Measurements from ENCODE around the gene KRT80.

DNA sequence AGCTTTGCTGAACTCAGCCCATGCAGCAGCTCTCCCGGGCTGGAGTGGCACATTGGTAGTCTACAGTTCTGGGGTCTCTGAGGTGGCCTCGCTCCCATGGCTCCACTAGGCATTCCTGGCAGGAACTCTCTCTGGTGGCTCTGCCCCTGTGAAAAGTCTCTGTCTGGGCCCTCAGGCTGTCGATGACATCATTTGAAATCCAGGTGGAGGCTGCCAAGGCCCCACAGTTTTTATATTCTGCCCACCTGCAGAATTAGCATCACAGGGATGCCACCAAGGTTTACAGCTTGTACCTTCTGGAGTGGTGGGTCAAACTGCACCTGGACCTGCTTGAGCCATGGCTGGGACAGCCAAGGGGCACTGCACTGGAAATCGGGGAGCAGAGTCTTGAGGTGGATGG, 31.6 kb downstream of the KRT80 start:
- TF ChIP-seq, protein P1, sequence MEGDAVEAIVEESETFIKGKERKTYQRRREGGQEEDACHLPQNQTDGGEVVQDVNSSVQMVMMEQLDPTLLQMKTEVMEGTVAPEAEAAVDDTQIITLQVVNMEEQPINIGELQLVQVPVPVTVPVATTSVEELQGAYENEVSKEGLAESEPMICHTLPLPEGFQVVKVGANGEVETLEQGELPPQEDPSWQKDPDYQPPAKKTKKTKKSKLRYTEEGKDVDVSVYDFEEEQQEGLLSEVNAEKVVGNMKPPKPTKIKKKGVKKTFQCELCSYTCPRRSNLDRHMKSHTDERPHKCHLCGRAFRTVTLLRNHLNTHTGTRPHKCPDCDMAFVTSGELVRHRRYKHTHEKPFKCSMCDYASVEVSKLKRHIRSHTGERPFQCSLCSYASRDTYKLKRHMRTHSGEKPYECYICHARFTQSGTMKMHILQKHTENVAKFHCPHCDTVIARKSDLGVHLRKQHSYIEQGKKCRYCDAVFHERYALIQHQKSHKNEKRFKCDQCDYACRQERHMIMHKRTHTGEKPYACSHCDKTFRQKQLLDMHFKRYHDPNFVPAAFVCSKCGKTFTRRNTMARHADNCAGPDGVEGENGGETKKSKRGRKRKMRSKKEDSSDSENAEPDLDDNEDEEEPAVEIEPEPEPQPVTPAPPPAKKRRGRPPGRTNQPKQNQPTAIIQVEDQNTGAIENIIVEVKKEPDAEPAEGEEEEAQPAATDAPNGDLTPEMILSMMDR (optimal IDR thresholded peaks at IDR 0.05 in 1 of 3, IDR thresholded peaks at IDR 0.05 in 1 of 3, conservative IDR thresholded peaks at IDR 0.05 in 1 of 3; ENCODE audit: extremely low read depth in 1 of 3, insufficient read depth in 2 of 3, low read length in 3 of 3), result no peak
- TF ChIP-seq EZH2 (IDR thresholded peaks at IDR 0.05; ENCODE audit: low read length), result no peak
